Sigmoid colon (tissue), 7 donors: Measurements from ENCODE around the gene PNO1. TPM values are rescaled to one million over a fixed set of nuclear protein-coding genes. Genes with fewer than 3 reads are reported as not detected.

ENCODE experiments used
- DNase-seq: peaks from one replicate; pipeline ENCODE4 v3.0.0-alpha.2; 2019
- H3K27ac ChIP-seq, 4 donors: fragments of 200-600 bp; sonication (generic); one replicate each; pipeline ENCODE4 v1.5.1; 2016 to 2019; ENCODE audit warnings: mild to moderate bottlenecking in 1 of 4
- H3K27me3 ChIP-seq, 3 donors: fragments of 200-600 bp; sonication (generic); one replicate each; pipeline ENCODE4 v1.5.1; 2019; ENCODE audit warnings: mild to moderate bottlenecking in 1 of 3
- H3K36me3 ChIP-seq, 4 donors: fragments of 200-600 bp; sonication (generic); one replicate each; pipeline ENCODE4 v1.5.1; 2016 to 2019
- H3K4me1 ChIP-seq, 4 donors: fragments of 200-600 bp; sonication (generic); one replicate each; pipeline ENCODE4 v1.5.1; 2017 to 2019
- H3K4me3 ChIP-seq, 4 donors: fragments of 200-600 bp; sonication (generic); one replicate each; pipeline ENCODE4 v1.5.1; 2017 to 2019; ENCODE audit warnings: mild to moderate bottlenecking in 2 of 4, moderate library complexity in 1 of 4
- H3K9me3 ChIP-seq, 4 donors: fragments of 200-600 bp in 3 of 4; sonication (generic) in 3 of 4; one replicate each; pipeline versions ENCODE4 v1.5.1 to v1.6.1; 2013 to 2019
- CTCF ChIP-seq, 4 experiments: fragments of 450-650 bp in 3 of 4; fragments of 200-600 bp in 1 of 4; IDR thresholded peaks; one replicate each; pipeline ENCODE4 v1.5.1; 2016 to 2019; ENCODE audit warnings: antibody characterized with exemption in 4 of 4, mild to moderate bottlenecking in 3 of 4, moderate library complexity in 2 of 4
- EP300 ChIP-seq, 4 donors: sonication (generic); formaldehyde crosslinking; IDR thresholded peaks; one replicate each; pipeline ENCODE4 v1.6.1; 2017; ENCODE audit warnings: antibody characterized with exemption in 4 of 4
- POLR2A ChIP-seq, 2 donors: fragments of 450-650 bp; IDR thresholded peaks; one replicate each; pipeline ENCODE4 v1.6.1; 2016; ENCODE audit warnings: antibody characterized with exemption in 2 of 2, mild to moderate bottlenecking in 2 of 2, moderate library complexity in 2 of 2
- POLR2AphosphoS5 ChIP-seq, 4 donors: sonication (generic); formaldehyde crosslinking; IDR thresholded peaks; one replicate each; pipeline ENCODE4 v1.6.1; 2017; ENCODE audit warnings: antibody characterized with exemption in 4 of 4
- whole genome bisulfite sequencing, 2 donors: extraction: QIAGEN DNeasy Blood & Tissue Kit; methylation state at CpG; one replicate each; pipeline ENCODE4 v1.1.7; 2013; 5-methylcytosine and 5-hydroxymethylcytosine counted together
- intact Hi-C: fragments of 100-400 bp; cut with DNase I; formaldehyde crosslinking; loops from one replicate; pipeline ENCODE4 v1.15.1; 2023
- polyA plus RNA-seq, 3 donors: library from polyadenylated mRNA; stranded (reverse); fragments of 200-250 nt; gene quantifications; one replicate each; pipeline ENCODE4 v1.2.3, GENCODE V29; 2013
- total RNA-seq, 4 donors: library from RNA; depleted of rRNA; stranded (reverse); fragments of >200 nt; gene quantifications; one replicate each; pipeline ENCODE4 v1.1.0, GENCODE V29; 2016
- donor health status: healthy with polysubstance abuse.
- donor health status: Bipolar disorder and iron deficiency.
- donor health status: healthy.

Gene PNO1
- total and polyA plus RNA-seq, 7 donors, result 6.0 to 20.7 (median 10.5) TPM

GRCh38 chr2:68177541-68177940 lies 19.9 kb downstream of the PNO1 start:
- intact Hi-C loops, result no loop called here
- WGBS, 2 donors, result 47 to 67% methylated on average over 2 of the region's 2 CpGs
- Histone ChIP-seq H3K9me3 (no peaks in the 10 kb centered on the region), H3K36me3 (peaks cover 0 to 64% (median 0%) of the 10 kb centered on the region in 4 donors), H3K27ac (no peak overlapping the region), H3K4me1 (no peaks in the 10 kb centered on the region), H3K4me3 (no peak overlapping the region), H3K27me3 (no peaks in the 10 kb centered on the region)
- TF ChIP-seq EP300 (IDR thresholded peaks at IDR 0.05), result no peak
- no peak for TF ChIP-seq CTCF (IDR thresholded peaks at IDR 0.05)
- no peak for TF ChIP-seq POLR2A (IDR thresholded peaks at IDR 0.05)
- no peak for TF ChIP-seq POLR2AphosphoS5 (IDR thresholded peaks at IDR 0.05)
- no peak for DNase-seq

- TF ChIP-seq EP300 (IDR thresholded peaks at IDR 0.05) (no peak), CTCF (IDR thresholded peaks at IDR 0.05) (no peak), POLR2A (IDR thresholded peaks at IDR 0.05) (no peak), POLR2AphosphoS5 (IDR thresholded peaks at IDR 0.05) (no peak)
- 96 to 97% methylated on average over 3 of the region's 3 CpGs for WGBS, 2 donors
- intact Hi-C loops, result no loop called here
- Histone ChIP-seq H3K4me1 (no peaks in the 10 kb centered on the region), H3K4me3 (no peak overlapping the region), H3K36me3 (peaks cover 0 to 59% (median 0%) of the 10 kb centered on the region in 4 donors), H3K27me3 (no peaks in the 10 kb centered on the region), H3K27ac (no peak overlapping the region), H3K9me3 (no peaks in the 10 kb centered on the region)
- DNase-seq, result no peak
Measured at GRCh38 chr2:68178432-68178831, 20.7 kb downstream of the PNO1 start.

GRCh38 chr2:68178954-68179627 lies 21.4 kb downstream of the PNO1 start:
- intact Hi-C loops, result no loop called here
- TF ChIP-seq POLR2AphosphoS5 (IDR thresholded peaks at IDR 0.05) (no peak), POLR2A (IDR thresholded peaks at IDR 0.05) (no peak), CTCF (IDR thresholded peaks at IDR 0.05) (no peak), EP300 (IDR thresholded peaks at IDR 0.05) (no peak)
- no peak for DNase-seq
- Histone ChIP-seq H3K27me3 (no peaks in the 10 kb centered on the region), H3K4me1 (no peaks in the 10 kb centered on the region), H3K4me3 (no peak overlapping the region), H3K9me3 (no peaks in the 10 kb centered on the region), H3K27ac (no peak overlapping the region), H3K36me3 (peaks cover 0 to 58% (median 0%) of the 10 kb centered on the region in 4 donors)
- WGBS, 2 donors, result 85 to 87% methylated on average over 4 of the region's 4 CpGs

GRCh38 chr2:68182902-68183301 lies 25.2 kb downstream of the PNO1 start:
- DNase-seq, result no peak
- Histone ChIP-seq H3K27ac (no peak overlapping the region), H3K36me3 (peaks cover 0 to 41% (median 0%) of the 10 kb centered on the region in 4 donors), H3K4me3 (no peak overlapping the region), H3K9me3 (no peaks in the 10 kb centered on the region), H3K4me1 (no peaks in the 10 kb centered on the region), H3K27me3 (no peaks in the 10 kb centered on the region)
- 98% methylated on average over 1 of the region's 1 CpG for WGBS, 2 donors
- TF ChIP-seq EP300 (IDR thresholded peaks at IDR 0.05) (no peak), POLR2AphosphoS5 (IDR thresholded peaks at IDR 0.05) (no peak), POLR2A (IDR thresholded peaks at IDR 0.05) (no peak), CTCF (IDR thresholded peaks at IDR 0.05) (no peak)
- intact Hi-C loops, result no loop called here
